ENCODE data around the gene PABPC1L.

Gene PABPC1L

DNA sequence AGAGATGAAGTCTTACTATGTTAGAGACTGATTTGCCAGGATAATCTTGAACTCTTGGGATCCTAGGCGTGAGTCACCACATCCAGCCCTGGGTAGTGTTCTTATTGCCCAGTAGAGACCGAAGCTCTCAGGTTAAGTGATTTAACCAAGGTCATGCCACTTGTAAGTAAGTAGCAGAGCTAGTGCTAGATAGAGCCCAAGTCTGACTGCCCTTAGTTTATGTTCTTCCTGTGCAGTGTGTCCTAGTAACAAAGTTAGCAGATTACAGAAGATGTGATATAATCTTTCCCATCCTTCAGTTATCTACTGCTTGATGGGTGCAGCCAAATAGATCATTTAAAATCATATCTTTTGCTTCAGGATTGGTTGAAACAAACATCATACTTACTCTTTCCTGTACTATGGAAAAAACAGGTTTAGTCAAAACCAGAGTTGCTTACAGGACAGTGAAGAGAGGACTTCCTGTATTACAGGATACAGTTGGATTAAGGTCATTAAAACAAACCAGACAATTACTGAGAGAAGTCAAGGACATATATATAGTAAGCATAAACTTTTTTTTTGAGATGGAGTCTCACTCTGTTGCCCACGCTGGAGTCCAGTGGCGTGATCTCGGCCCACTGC, 9.5 kb upstream of the PABPC1L start:
- no peak for DNase-seq (ENCODE audit: low read depth in 3 of 3)

DNA sequence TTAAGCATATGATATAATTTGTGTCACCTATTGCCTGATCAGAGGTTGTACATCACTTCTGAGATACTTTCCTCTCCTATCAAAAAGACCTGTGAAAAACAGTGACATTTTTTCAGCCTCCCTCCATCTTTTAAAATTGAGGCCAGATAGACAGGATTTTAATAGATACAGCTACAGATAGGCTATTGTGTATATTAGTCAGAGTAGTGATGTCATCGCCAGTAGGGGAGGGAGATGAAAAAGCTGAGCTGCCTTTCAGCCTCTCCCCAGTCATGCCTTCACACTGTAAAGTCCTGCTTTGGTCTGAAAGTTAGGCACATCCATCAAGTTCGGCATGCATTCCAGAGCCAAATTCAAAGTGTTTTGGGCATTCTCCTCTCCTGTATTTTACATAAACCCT, 7.9 kb upstream of the PABPC1L start:
- no peak for DNase-seq (ENCODE audit: low read depth in 3 of 3)

DNA sequence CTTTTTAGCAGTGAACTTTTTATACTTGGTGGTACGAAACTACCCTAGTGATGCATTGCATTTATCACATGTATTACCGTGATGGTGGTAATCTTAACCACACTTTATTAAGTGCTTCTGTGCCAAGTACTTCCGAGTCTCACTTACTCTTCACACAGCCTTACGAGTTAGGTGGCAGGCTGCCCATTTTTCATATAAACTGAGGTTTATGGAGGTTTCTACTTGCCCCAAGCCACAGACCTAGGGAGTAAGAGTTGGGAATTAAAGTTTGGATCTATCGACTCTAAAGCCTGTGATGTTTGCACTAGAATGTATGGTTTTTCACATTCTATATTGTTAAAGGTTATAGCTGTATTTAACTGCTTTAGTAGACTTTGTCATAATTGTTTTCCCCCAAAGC, 5.5 kb upstream of the PABPC1L start:
- DNase-seq (ENCODE audit: low read depth in 3 of 3) = no peak

DNA sequence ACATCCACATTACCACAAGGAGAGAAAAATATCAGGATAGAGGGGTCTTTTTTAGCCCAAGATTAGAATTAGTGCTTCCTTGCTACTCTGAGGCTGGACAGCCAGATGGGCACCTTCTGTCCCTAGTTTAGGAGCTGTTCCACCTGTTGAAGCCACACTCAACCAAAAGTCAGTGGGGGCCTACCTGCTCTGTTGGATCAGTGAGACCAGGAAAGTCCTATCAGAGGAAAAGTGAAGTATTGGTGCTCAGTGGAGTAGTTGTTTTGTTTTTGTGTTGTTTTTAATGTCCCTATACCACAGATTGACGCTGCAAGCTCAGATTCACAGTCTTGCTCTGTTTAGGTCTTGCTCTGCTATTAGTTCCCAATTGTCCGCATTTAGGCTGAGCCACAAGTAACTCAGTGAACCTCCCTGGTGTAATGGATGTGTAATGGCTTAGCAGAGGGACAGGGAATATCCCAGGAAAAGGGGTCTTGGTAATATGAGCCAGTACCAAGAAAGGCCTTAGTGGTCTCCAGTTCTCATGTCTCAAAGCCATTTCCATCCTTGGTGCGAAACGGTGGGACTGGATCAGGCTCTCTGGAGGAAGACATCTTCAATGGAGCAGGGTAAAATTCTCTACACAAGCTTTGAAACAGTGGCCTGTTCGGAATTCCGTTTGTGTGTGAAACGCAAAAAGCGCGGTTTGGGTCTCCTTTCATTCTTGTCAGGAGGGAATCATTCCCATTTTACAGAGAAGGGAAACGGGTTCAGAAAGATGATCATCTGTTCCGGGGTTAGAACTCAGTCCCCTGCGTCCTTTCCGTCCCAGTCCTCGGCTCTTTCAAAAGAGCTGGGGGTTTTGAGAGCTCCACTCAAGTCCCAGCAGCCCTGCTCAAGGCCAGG, 631 bp upstream of the PABPC1L start:
- no peak for DNase-seq (ENCODE audit: low read depth in 3 of 3)

DNA sequence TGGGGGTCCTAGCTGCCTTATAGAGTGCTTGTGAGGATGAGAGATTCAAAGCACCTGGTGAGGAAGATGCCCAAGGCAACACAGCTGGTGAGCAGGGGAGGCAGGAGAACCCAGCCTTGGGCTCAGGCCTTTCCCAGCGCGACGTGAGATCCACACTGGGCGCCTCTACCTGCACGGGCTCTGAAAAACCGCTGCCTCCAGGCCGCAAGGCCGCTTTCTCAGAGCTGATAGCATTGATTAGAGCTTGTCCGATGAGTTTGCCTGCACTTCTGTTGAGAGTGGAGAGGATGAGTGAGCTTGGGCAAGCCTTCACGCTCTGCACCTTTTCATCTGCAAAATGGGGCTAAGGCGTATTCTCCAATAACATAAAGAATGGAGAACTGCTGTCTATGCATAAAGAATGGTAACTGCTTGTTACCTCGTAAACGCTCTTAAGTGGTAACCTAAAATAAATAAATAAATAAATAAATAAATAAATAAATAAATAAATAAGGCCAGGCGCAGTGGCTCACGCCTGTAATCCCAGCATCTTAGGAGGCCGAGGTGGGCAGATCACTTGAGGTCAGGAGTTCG, 916 bp downstream of the PABPC1L start:
- no peak for DNase-seq (ENCODE audit: low read depth in 3 of 3)

DNA sequence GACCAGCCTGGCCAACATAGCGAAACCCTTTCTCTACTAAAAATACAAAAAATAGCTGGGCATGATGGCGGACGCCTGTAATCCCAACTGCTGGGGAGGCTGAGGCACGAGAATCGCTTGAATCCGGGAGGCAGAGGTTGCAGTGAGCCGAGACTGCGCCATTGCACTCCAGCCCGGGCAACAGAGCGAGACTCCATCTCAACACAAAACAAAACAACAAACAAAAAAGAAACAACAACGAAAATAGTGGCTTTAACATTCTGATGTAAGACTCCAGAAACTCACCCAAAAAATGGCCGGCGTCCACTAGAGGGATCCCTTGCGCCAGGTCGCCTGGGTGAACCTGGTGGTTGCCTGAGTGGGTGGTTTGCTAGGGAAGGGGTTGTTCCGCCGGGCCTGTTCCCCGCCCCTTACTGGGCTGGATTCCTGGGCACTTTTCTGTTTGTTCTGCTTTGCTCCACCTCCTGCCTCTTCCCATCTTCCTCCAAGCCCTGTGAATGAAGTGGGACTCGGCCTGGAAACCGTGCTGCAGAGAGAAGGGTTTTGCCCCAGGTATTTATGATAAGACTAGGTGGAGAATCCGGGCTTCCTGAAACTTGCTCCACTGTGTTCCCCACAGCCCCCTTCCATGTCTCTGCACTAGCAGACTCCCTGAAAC, 1.5 kb downstream of the PABPC1L start:
- DNase-seq (ENCODE audit: low read depth in 3 of 3) = peak in 2 of 3 experiments; percentile 10 to 22

DNA sequence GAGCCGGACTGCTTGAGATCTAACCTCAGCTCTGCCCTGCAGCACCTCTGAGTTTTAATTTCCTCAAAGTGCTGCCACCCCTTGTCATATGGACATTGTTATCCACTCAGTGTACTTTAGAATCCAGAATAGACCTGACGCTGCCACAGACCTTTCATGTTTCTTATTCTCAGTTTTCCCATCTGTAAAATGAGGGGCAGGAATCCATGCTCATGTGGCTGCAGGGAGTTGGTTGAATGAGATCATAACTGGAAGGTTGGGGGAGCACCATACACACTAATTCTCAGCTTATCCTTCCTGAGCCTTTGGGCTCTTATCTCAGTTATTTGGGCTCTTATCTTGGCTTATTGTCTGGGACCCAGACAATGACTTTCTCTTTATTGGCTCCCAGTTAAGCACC, 2.3 kb downstream of the PABPC1L start:
- DNase-seq (ENCODE audit: low read depth in 3 of 3) = no peak

DNA sequence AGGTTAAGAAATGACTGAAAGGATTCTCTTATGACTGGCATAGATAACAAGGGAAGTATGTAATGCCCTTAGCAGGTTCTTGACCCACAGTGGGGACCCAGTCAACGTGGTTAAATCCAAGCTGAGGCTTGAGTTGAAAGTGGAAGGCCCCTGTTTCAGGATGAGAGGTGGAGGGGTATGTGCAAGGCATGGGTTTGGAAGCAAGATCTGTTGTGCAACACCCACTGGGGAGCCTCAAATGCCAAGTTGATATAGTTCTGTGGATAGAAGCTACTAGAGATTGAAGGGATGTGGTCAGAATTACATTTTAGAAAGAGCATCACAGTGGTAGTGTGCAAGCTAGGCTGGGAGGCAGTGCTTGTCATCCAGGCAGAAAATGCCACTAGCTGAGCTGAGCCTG, 5.1 kb downstream of the PABPC1L start:
- DNase-seq (ENCODE audit: low read depth in 3 of 3) = no peak

DNA sequence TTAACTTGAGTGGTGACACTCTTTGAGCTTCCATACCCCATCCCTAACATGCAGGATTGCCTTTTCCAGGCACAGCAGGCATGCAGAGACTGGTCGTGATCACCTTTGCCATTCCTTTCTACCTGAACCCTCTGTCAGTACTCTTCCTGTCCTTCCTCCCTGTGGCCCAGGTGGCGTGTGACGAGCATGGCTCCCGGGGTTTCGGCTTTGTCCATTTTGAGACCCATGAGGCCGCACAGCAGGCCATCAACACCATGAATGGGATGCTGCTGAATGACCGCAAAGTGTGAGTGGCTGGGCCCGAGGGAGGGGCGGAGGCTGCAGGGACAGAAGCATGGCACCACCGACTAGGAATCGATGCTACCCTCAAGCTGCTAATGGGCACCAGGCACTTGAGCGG, 6.7 kb downstream of the PABPC1L start:
- no peak for DNase-seq (ENCODE audit: low read depth in 3 of 3)

DNA sequence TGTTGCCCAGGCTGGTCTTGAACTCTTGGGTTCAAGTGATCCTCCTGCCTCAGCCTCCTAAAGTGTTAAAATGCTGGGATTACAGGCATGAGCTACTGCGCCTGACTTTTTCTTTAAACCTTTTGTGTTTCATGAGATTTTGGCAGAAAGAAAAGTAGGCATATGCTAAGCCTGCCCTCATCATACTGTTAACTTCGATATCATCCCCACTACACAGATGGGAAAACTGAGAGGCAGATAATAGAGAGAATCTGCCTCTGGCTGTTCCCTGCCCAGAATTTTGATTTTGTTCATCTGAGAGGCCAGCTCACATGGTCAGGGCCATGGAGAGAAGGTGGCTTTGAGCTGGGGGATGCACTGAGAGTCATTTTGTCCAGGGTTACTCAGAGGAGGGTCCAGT, 7.5 kb downstream of the PABPC1L start:
- DNase-seq (ENCODE audit: low read depth in 3 of 3) = no peak

DNA sequence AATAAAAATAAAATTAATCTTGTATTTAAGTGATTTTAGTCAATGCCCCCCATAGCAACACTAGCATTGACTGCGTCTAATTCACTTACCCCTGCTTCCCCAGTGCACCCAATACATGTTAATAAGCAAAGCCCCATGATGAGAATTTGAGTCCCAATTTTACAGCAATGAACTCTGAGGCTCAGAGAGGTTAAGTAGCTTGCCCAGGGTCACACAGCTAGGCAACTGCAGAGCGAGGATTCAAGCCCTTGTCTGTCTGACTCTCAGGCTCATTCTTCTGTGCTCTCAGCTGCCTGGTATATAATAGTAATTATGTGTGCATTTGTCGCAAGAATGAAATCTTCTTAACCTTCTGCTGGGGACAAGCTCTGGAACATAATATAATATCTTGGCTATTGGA, 8.5 kb downstream of the PABPC1L start:
- no peak for DNase-seq (ENCODE audit: low read depth in 3 of 3)

DNA sequence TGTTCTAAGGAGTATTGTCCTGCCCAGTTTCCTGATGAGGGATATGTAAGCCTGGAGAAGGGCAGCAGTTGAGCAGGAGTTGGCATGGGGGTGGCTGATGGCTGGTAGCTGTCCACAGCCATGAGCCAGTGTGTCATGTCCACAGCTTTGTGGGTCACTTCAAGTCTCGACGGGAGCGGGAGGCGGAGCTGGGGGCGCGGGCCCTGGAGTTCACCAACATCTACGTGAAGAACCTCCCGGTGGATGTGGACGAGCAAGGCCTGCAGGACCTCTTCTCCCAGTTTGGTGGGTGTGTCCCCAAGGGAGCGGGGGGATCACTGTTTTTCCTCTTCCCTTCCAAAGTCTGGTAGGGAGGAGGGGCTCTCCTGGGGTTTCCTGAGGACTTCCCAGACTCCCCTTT, 8.9 kb downstream of the PABPC1L start:
- no peak for DNase-seq (ENCODE audit: low read depth in 3 of 3)

DNA sequence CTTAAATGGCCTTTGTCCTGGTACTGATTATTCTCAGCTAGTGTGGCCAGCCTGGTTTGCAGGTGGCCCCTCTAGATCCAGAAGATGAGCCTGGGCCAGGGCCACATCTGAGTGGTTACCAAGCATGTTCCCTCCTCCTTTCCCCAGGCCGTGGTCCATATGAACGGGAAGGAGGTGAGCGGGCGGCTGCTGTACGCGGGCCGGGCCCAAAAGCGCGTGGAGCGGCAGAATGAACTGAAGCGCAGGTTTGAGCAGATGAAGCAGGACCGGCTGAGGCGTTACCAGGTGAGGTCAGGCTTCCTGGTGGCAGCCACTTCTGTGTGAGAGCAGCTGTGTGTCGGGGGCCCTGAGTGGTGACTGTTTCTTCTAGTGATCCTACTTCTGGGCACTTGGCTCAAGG, 11.6 kb downstream of the PABPC1L start:
- DNase-seq (ENCODE audit: low read depth in 3 of 3) = no peak

DNA sequence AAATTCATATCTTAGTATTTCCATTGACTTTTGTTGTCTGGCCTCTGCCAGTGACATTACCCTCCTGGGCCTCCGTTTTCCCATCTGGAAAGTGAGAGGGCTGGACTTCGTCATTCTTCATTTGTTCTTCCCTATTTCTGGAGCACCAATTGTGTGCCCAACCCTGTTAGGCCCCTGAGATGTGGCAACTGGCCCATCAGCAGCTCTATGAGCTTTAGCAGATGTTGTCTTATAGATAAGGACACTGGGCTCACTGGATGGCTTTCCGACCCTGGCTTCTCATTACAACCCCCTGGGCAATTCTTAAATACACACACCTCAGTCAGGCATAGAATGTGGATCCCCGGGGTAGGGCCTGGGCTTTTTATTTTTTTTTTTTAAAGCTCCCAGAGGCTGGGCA, 14.7 kb downstream of the PABPC1L start:
- DNase-seq (ENCODE audit: low read depth in 3 of 3) = no peak

DNA sequence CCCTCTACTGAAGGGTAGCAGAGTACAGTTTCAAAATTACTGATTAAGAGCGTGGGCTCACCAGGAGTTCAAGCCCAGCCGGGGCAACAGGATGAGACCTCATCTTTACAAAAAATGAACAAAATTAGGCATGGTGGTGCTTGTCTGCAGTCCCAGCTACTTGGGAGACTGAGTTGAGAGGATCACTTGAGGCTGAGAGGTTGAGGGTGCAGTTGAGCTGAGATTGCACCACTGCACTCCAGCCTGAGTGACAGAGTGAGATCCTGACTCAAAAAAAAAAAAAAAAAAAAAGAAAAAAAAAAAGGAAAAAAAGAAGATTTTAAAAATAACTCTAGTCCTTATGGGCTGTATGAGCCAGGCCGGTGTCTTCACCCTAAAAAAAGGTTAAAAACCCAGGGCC, 18.7 kb downstream of the PABPC1L start:
- no peak for DNase-seq (ENCODE audit: low read depth in 3 of 3)

DNA sequence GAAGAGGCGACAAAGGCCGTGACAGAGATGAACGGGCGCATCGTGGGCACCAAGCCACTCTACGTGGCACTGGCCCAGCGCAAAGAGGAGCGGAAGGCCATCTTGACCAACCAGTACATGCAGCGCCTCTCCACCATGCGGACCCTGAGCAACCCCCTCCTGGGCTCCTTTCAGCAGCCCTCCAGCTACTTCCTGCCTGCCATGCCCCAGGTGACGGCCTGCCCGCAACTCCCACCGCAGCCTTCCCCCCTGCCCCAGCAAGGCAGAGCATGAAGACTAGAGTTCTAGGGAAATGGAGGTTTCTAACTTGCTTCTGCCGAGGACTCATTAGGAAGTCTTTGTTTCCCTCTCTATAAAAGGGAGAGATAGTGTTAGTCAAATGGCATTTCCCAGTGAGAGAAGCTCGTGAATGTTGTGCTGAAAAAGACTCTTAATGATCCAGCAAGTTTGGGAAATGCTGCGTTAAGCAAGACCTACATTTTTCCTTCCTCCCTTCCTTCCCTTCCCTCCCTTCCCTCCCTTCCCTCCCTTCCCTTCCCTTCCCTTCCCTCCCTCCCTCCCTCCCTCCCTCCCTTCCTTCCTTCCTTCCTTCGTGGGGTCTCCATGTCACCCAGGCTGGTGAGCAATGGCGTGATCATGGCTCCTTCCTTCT, 20.8 kb downstream of the PABPC1L start:
- DNase-seq (ENCODE audit: low read depth in 3 of 3) = no peak

DNA sequence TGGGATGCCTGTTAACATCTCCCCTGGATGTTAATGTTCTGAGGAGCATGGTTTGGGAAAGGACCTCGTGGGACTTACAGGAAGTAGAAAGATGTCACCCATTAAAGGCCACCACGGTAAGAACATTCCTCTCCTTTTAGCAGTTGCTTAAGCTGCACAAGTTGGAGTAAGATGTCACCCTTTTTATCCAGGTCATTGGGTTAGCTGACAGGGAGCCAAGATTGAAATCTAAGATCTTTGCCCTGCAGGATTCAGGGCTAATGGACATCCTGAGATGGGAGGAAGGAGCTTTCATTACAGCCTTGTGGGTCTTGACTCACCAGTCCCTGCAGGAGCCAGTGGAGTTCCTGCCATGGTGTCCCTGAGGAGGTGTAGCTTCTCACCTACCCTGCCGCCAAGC, 22.1 kb downstream of the PABPC1L start:
- no peak for DNase-seq (ENCODE audit: low read depth in 3 of 3)

DNA sequence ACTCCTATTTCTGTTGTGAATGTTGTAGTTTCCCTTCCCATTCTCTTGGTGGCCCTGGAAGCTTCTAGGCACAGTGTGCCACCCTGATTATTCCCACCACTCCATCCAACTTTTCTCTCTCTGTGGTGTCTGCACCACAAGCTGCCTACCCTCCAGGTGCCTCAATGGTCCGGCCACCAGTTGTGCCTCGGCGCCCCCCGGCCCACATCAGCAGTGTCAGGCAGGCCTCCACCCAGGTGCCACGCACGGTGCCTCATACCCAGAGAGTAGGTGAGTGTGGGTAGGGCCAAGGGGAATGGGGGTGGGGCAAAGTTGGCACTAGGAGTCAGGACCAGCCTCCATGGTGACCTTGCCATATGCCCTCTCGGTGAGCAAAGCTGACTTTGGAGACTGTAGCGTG, 23.1 kb downstream of the PABPC1L start:
- no peak for DNase-seq (ENCODE audit: low read depth in 3 of 3)

DNA sequence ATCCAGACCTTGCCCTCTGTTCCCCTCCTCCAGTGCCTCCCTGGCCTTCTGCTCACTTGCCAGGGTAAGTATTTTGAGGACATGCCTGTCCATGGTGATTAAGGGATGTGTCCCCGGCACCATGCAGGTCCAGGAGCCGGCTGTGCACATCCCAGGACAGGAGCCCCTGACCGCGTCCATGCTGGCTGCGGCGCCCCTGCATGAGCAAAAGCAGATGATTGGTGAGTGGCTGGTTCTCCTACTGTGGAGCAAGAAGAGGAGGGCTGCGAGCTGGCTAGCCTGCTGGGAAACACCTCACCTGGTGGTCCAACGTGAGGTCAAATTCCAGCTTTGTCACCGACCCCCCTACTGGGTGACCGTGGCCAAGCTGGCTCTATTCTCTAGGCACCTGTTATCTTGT, 26.6 kb downstream of the PABPC1L start:
- no peak for DNase-seq (ENCODE audit: low read depth in 3 of 3)

DNA sequence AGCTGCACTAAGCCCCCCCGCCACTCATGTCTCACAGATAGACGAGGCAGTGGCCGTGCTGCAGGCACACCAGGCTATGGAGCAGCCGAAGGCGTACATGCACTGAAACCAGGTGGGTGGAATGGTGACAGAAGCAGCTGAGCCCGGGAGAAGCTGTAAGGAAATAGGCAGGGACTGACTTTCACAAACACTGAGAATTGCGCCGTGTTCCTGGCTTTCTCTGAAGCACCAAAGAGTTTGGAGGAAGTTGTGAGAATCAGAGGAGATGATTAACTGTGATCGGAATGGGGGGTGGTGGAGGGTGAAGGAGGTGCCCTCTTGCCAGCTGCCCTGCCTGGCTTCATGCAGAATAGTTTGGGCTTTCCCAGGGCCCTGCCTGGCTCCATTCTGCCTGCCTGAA, 28.8 kb downstream of the PABPC1L start:
- DNase-seq (ENCODE audit: low read depth in 3 of 3) = no peak

DNA sequence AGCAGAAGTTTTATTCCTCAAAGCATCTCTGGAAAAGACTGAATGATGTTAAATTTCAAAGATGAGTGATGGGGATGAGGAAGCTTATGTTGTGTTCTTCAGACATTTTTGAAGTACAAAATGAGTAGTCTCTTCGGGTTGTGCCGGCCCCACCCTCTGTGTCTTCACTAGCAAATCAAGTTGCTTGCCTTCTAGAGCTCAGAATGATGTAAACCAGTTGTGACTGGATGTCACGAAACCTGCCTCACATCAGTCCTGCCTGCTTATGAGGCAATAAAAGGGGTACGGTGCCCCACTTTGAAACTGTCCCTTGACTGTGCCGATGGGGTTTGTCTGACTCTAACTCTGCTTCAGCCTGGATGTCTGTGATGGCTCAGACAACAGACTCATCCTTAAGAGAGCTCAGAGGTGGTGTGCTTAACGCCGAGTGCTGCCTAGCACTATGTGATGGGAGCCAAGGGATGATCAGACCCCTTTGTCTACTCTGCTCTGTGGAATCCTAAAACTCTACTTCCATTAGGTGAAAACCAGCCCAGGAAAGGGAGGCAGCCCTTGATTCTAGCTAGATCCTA, 31.3 kb downstream of the PABPC1L start:
- no peak for DNase-seq (ENCODE audit: low read depth in 3 of 3)
